H1 (cell line): ENCODE results near the gene PHOX2A. TPM values are rescaled to one million over a fixed set of nuclear protein-coding genes. Genes with fewer than 3 reads are reported as not detected.
A peak's percentile ranks its signal among the peaks of the same experiment; 100 is the strongest.

Experiments used
- CTCF ChIA-PET: fragments of 300-600 bp; sonication (Branson Sonifier 250); formaldehyde crosslinking; loops from one replicate; lab custom pipeline; 2021; ENCODE audit not compliant: partially characterized antibody; lab: Charles Lee
- POLR2A ChIA-PET: fragments of 300-600 bp; sonication (Branson Sonifier 250); formaldehyde crosslinking; loops from one replicate; lab custom pipeline; 2021; ENCODE audit warnings: inconsistent platforms; ENCODE audit not compliant: partially characterized antibody; lab: Charles Lee
- DNase-seq, 2 experiments: peaks; one replicate each; pipeline versions ENCODE4 v3.0.0 to v3.0.0-alpha.2; 2010 to 2022; ENCODE audit warnings: low spot score in 2 of 2, low read depth in 1 of 2, mixed read lengths in 1 of 2
- FAIRE-seq: peaks from 2 replicates; lab custom pipeline; 2011; peaks lifted over from hg19 to GRCh38; lab: Jason Lieb, UNC
- H2AFZ ChIP-seq: 2 replicates; pipeline ENCODE4 v1.8.1; 2012; ENCODE audit warnings: low read length, inconsistent platforms
- H2AK5ac ChIP-seq: 2 replicates; pipeline ENCODE4 v1.6.1; 2013; ENCODE audit warnings: low read depth, low read length
- H2BK120ac ChIP-seq: replicated peaks from 2 replicates; pipeline ENCODE3; 2013; ENCODE audit warnings: low read depth, low read length, inconsistent platforms
- H2BK12ac ChIP-seq: 2 replicates; pipeline ENCODE4 v1.6.1; 2013; ENCODE audit warnings: low read depth, low read length
- H2BK15ac ChIP-seq: 2 replicates; pipeline ENCODE4 v1.6.1; 2013; ENCODE audit warnings: low read length
- H2BK20ac ChIP-seq: 2 replicates; pipeline ENCODE4 v1.6.1; 2013; ENCODE audit warnings: low read length
- H2BK5ac ChIP-seq: 2 replicates; pipeline ENCODE4 v1.6.1; 2013; ENCODE audit warnings: low read depth, low read length
- H3K14ac ChIP-seq: 2 replicates; pipeline ENCODE4 v1.6.1; 2013; ENCODE audit warnings: inconsistent platforms; ENCODE audit not compliant: insufficient read length
- H3K18ac ChIP-seq: 2 replicates; pipeline ENCODE4 v1.6.1; 2013; ENCODE audit warnings: low read length; ENCODE audit errors: extremely low read depth
- H3K23ac ChIP-seq: 2 replicates; pipeline ENCODE4 v1.6.1; 2013; ENCODE audit warnings: inconsistent platforms; ENCODE audit not compliant: insufficient read length
- H3K23me2 ChIP-seq: 2 replicates; pipeline ENCODE4 v1.6.1; 2013; ENCODE audit warnings: low read depth, low read length
- H3K27ac ChIP-seq: 2 replicates; pipeline ENCODE4 v1.6.1; 2011; ENCODE audit warnings: low read depth, low read length, inconsistent platforms
- H3K27me3 ChIP-seq, 4 experiments: replicated peaks in 1 of 4; 1 replicate in 1 of 4; 2 replicates in 3 of 4; pipeline versions ENCODE4 v1.6.1 to v1.8.1; 2011 to 2013; ENCODE audit warnings: low read length in 3 of 4, mild to moderate bottlenecking in 3 of 4, inconsistent platforms in 2 of 4, mixed read lengths in 2 of 4, moderate library complexity in 1 of 4; ENCODE audit not compliant: control insufficient read depth in 3 of 4, insufficient read depth in 3 of 4; ENCODE audit errors: extremely low read depth in 1 of 4
- H3K36me3 ChIP-seq, 4 experiments: 2 replicates each; pipeline versions ENCODE4 v1.6.1 to v1.8.1; 2011 to 2013; ENCODE audit warnings: mild to moderate bottlenecking in 4 of 4, low read length in 3 of 4, moderate library complexity in 2 of 4, control low read depth in 1 of 4, inconsistent platforms in 1 of 4; ENCODE audit not compliant: insufficient read depth in 4 of 4, control insufficient read depth in 2 of 4
- H3K4ac ChIP-seq: replicated peaks from 2 replicates; pipeline ENCODE3; 2013; ENCODE audit warnings: low read length, low read depth, mixed read lengths, inconsistent platforms; ENCODE audit not compliant: insufficient read length
- H3K4me1 ChIP-seq, 4 experiments: replicated peaks in 1 of 4; 1 replicate in 1 of 4; 2 replicates in 3 of 4; pipeline versions ENCODE4 v1.6.1 to v1.8.1; 2011 to 2013; ENCODE audit warnings: low read length in 3 of 4, inconsistent platforms in 2 of 4, mixed read lengths in 1 of 4; ENCODE audit not compliant: insufficient read depth in 4 of 4, control insufficient read depth in 3 of 4
- H3K4me2 ChIP-seq, 2 experiments: 2 replicates each; pipeline versions ENCODE4 v1.6.1 to v1.8.1; 2011 to 2013; ENCODE audit warnings: low read depth in 2 of 2, low read length in 2 of 2, control low read depth in 1 of 2, inconsistent platforms in 1 of 2, mild to moderate bottlenecking in 1 of 2; ENCODE audit not compliant: insufficient read depth in 1 of 2
- H3K4me3 ChIP-seq, 4 experiments: fragments of 200-600, 300-600 bp in 1 of 4; sonication (generic), shearing (Covaris generic), sonication (Bioruptor Twin) in 1 of 4; 2 replicates each; pipeline versions ENCODE4 v1.5.1 to v1.8.1; 2011 to 2016; ENCODE audit warnings: low read length in 4 of 4, low read depth in 3 of 4, control low read depth in 2 of 4, inconsistent platforms in 2 of 4, mild to moderate bottlenecking in 2 of 4, mixed read lengths in 1 of 4, moderate library complexity in 1 of 4; ENCODE audit not compliant: insufficient read depth in 2 of 4; ENCODE audit errors: extremely low read depth in 1 of 4
- H3K56ac ChIP-seq: replicated peaks from 2 replicates; pipeline ENCODE3; 2013; ENCODE audit warnings: low read depth, mild to moderate bottlenecking, mixed read lengths, low read length, inconsistent platforms; ENCODE audit not compliant: insufficient read length
- H3K79me1 ChIP-seq: 2 replicates; pipeline ENCODE4 v1.6.1; 2013; ENCODE audit warnings: low read depth, low read length, control low read depth
- H3K79me2 ChIP-seq, 2 experiments: 2 replicates each; pipeline versions ENCODE4 v1.6.1 to v1.8.1; 2012 to 2013; ENCODE audit warnings: low read length in 2 of 2, mild to moderate bottlenecking in 2 of 2, inconsistent platforms in 1 of 2; ENCODE audit not compliant: insufficient read depth in 2 of 2, control insufficient read depth in 1 of 2
- H3K9ac ChIP-seq, 4 experiments: replicated peaks in 1 of 4; 1 replicate in 1 of 4; 2 replicates in 3 of 4; pipeline versions ENCODE4 v1.6.1 to v1.8.1; 2011 to 2013; ENCODE audit warnings: low read depth in 3 of 4, low read length in 3 of 4, control low read depth in 2 of 4, mild to moderate bottlenecking in 2 of 4, moderate library complexity in 2 of 4, inconsistent platforms in 1 of 4; ENCODE audit errors: extremely low read depth in 1 of 4
- H3K9me3 ChIP-seq, 2 experiments: 2 replicates each; pipeline versions ENCODE4 v1.6.1 to v1.8.1; 2012 to 2013; ENCODE audit warnings: mild to moderate bottlenecking in 2 of 2, moderate library complexity in 2 of 2, control low read depth in 1 of 2, inconsistent platforms in 1 of 2, low read depth in 1 of 2, low read length in 1 of 2, mixed read lengths in 1 of 2; ENCODE audit not compliant: insufficient read depth in 2 of 2
- H4K20me1 ChIP-seq, 2 experiments: replicated peaks in 1 of 2; 2 replicates each; pipeline versions ENCODE3 to v1.8.1; 2011 to 2013; ENCODE audit warnings: inconsistent platforms in 2 of 2, low read length in 2 of 2, mild to moderate bottlenecking in 1 of 2; ENCODE audit not compliant: insufficient read depth in 2 of 2, control insufficient read depth in 1 of 2
- H4K5ac ChIP-seq: 2 replicates; pipeline ENCODE4 v1.6.1; 2013; ENCODE audit warnings: low read length, low read depth, mixed read lengths, inconsistent platforms; ENCODE audit not compliant: insufficient read length
- H4K8ac ChIP-seq: 2 replicates; pipeline ENCODE4 v1.8.0; 2013; ENCODE audit warnings: mild to moderate bottlenecking, moderate library complexity, low read length, inconsistent platforms; ENCODE audit not compliant: insufficient read depth; ENCODE audit errors: extremely low read depth
- H4K91ac ChIP-seq: replicated peaks from 2 replicates; pipeline ENCODE3; 2013; ENCODE audit warnings: low read length, mixed read lengths, inconsistent platforms; ENCODE audit not compliant: insufficient read length
- ATF2 ChIP-seq: IDR thresholded peaks from 2 replicates; pipeline ENCODE4 v1.6.1; 2012; ENCODE audit warnings: low read length, inconsistent platforms
- EP300 ChIP-seq, 2 experiments: IDR thresholded peaks; 1 replicate in 1 of 2; 2 replicates in 1 of 2; pipeline ENCODE4 v1.6.1; 2011 to 2012; ENCODE audit warnings: low read depth in 2 of 2, low read length in 2 of 2, mild to moderate bottlenecking in 2 of 2, borderline replicate concordance in 1 of 2, inconsistent platforms in 1 of 2, moderate library complexity in 1 of 2
- JUND ChIP-seq: IDR thresholded peaks from 2 replicates; pipeline ENCODE4 v1.6.1; 2011; ENCODE audit warnings: mild to moderate bottlenecking, improper control_type of control experiment, low read length
- KDM1A ChIP-seq: fragments of 200-600, 300-600 bp; sonication (generic); IDR thresholded peaks from 2 replicates; pipeline ENCODE4 v1.7.1; 2016; ENCODE audit warnings: mild to moderate bottlenecking, low read length, borderline replicate concordance
- KDM5A ChIP-seq: fragments of 200-600 bp; IDR thresholded peaks from 2 replicates; pipeline ENCODE4 v1.7.1; 2012; ENCODE audit warnings: mild to moderate bottlenecking, low read length, inconsistent platforms, mixed read lengths
- NRF1 ChIP-seq: IDR thresholded peaks from 2 replicates; pipeline ENCODE4 v1.6.1; 2011; ENCODE audit warnings: mild to moderate bottlenecking, low read depth, low read length, improper control_type of control experiment
- PHF8 ChIP-seq: fragments of 200-600 bp; sonication (generic); conservative IDR thresholded peaks from 2 replicates; pipeline ENCODE4 v1.7.1; 2012; ENCODE audit warnings: low read depth, mild to moderate bottlenecking, inconsistent platforms, low read length, moderate library complexity
- POLR2A ChIP-seq, 2 experiments: IDR thresholded peaks; 1 replicate in 1 of 2; 2 replicates in 1 of 2; pipeline ENCODE4 v1.6.1; 2011; ENCODE audit warnings: low read depth in 2 of 2, low read length in 2 of 2, mild to moderate bottlenecking in 2 of 2; ENCODE audit errors: control extremely low read depth in 1 of 2
- SP4 ChIP-seq: IDR thresholded peaks from 2 replicates; pipeline ENCODE4 v1.6.1; 2012; ENCODE audit warnings: low read length, inconsistent platforms
- WGBS, 2 experiments: shearing (Covaris generic) in 1 of 2; methylation state at CpG; one replicate each; pipeline versions ENCODE4 v1.1.6 to v1.1.7; 2013 to 2015; ENCODE audit warnings: low lambda C conversion rate in 2 of 2, mixed read lengths in 2 of 2, inconsistent platforms in 1 of 2, low coverage in 1 of 2, missing lambda C conversion rate in 1 of 2; ENCODE audit not compliant: insufficient replicate concordance in 2 of 2, insufficient coverage in 1 of 2, insufficient read length in 1 of 2; ENCODE audit errors: extremely low coverage in 1 of 2, missing lambda C conversion rate in 1 of 2; 5-methylcytosine and 5-hydroxymethylcytosine counted together
- polyA plus RNA-seq, 7 experiments: library from polyadenylated mRNA; depleted of rRNA in 3 of 7; stranded (reverse) in 5 of 7; unstranded in 2 of 7; fragments of >200 nt in 5 of 7; fragments of 200-250 nt in 2 of 7; gene quantifications; 1 replicate in 5 of 7; 2 replicates in 1 of 7; 4 replicates in 1 of 7; pipeline versions ENCODE4 v1.2.1 to v1.2.3, GENCODE V29; 2011 to 2013; ENCODE audit warnings: missing spikeins in 2 of 7, mixed read lengths in 2 of 7
- total RNA-seq: library from RNA; stranded (reverse); fragmentation: NEBNext Ultra II Directional; extraction: Animal tissue kit (Norgen Biotek cat#: 25700); gene quantifications from 2 replicates; pipeline ENCODE4 v1.2.1, GENCODE V29; 2021

Gene PHOX2A
- total and polyA plus RNA-seq, 2 of the 8 experiments (the other 6 are each of a cell fraction or from before 2014, with no cell fraction given), result 0.67 TPM; not detected in 1

GRCh38 chr11:72244361-72245262 lies 636 bp upstream of the PHOX2A start:
- H3K23me2 ChIP-seq, result peaks cover 14% of the 10 kb centered on the region; the same call in 1 of the 2 replicates
- H3K79me2 ChIP-seq, result no peaks in the 10 kb centered on the region
- DNase-seq, result peak in 1 of 2 experiments; percentile 83
- H3K4ac ChIP-seq, result no peak overlapping the region
- no peak overlapping the region for H3K27ac ChIP-seq
- no peak overlapping the region for H3K56ac ChIP-seq
- 4% methylated on average over 41 of the region's 46 CpGs; no CpG with 5 or more reads in 1 of the 2 experiments for WGBS, 2 experiments
- no peak overlapping the region for H3K23ac ChIP-seq
- peaks cover 0 to 3% (median 0%) of the 10 kb centered on the region in 4 experiments; a peak in 1 of 8 replicates for H3K36me3 ChIP-seq
- peaks cover 69 to 85% (median 81%) of the 10 kb centered on the region in 4 experiments for H3K27me3 ChIP-seq
- no peak overlapping the region for H2AK5ac ChIP-seq
- H3K4me1 ChIP-seq, result peaks cover 2 to 24% (median 11%) of the 10 kb centered on the region in 4 experiments
- H4K91ac ChIP-seq, result no peak overlapping the region
- H4K5ac ChIP-seq, result no peak overlapping the region
- H4K20me1 ChIP-seq, result peaks cover 4 to 6% of the 10 kb centered on the region in 2 experiments
- POLR2A ChIA-PET, result interaction anchor here (1.0 to 2.8 kb wide), 6 partner anchors 10 to 150 kb away, joined by 3 to 15 read pairs (median 4); partner anchors contain the start of genes ANAPC15 and INPPL1
- H2BK5ac ChIP-seq, result no peak overlapping the region
- H3K4me3 ChIP-seq, result peak overlapping the region; percentile 53 to 87 (median 58)
- no peak overlapping the region for H3K9ac ChIP-seq
- H3K14ac ChIP-seq, result no peak overlapping the region
- peak overlapping the region; percentile 88 for H2AFZ ChIP-seq
- peak overlapping the region; percentile 85; the same call in 1 of the 2 replicates for H2BK12ac ChIP-seq
- peak overlapping the region; percentile 95 to 98 for H3K4me2 ChIP-seq
- no peak overlapping the region for H2BK120ac ChIP-seq
- H3K9me3 ChIP-seq, result no peaks in the 10 kb centered on the region; a peak in 1 of 4 replicates
- 0 out of 2 replicates have a peak overlapping the region, but pooled peaks have one; percentile 1 for H2BK15ac ChIP-seq
- no peaks in the 10 kb centered on the region for H3K79me1 ChIP-seq
- no peak overlapping the region for H2BK20ac ChIP-seq
- no peak overlapping the region for H4K8ac ChIP-seq
- CTCF ChIA-PET, result interaction anchor here (0.9 to 10.0 kb wide), 9 partner anchors 9 to 187 kb away, joined by 3 to 101 read pairs (median 5); partner anchors contain the start of gene CLPB
- peak; percentile 13 for FAIRE-seq
- peak overlapping the region; percentile 71; the same call in 1 of the 2 replicates for H3K18ac ChIP-seq
- no peak for TF ChIP-seq KDM5A
- TF ChIP-seq JUND, result no peak
- TF ChIP-seq ATF2, result no peak
- TF ChIP-seq SP4, result no peak
- TF ChIP-seq KDM1A, result peak; percentile 61; the same call in 1 of the 2 replicates
- no peak for TF ChIP-seq POLR2A (IDR thresholded peaks at IDR 0.05; ENCODE audit: control extremely low read depth in 1 of 2, low read depth in 2 of 2, low read length in 2 of 2)
- no peak for TF ChIP-seq PHF8
- no peak for TF ChIP-seq NRF1
- no peak for TF ChIP-seq EP300 (IDR thresholded peaks at IDR 0.05; ENCODE audit: borderline replicate concordance in 1 of 2, low read depth in 2 of 2, low read length in 2 of 2)
